Esophagus squamous epithelium (tissue), 5 donors: ENCODE measurements around the gene WLS. TPM values are rescaled to one million over a fixed set of nuclear protein-coding genes. Genes with fewer than 3 reads are reported as not detected.

Source experiments
- DNase-seq: peaks from one replicate; lab custom pipeline; 2025; lab: John Stamatoyannopoulos, UW
- H3K27ac ChIP-seq, 4 donors: fragments of 200-600 bp; sonication (generic); one replicate each; pipeline ENCODE4 v1.5.1; 2016 to 2019; ENCODE audit warnings: mild to moderate bottlenecking in 1 of 4
- H3K27me3 ChIP-seq, 4 donors: fragments of 200-600 bp; sonication (generic); 1 replicate in 3 of 4; 2 replicates in 1 of 4; pipeline versions ENCODE4 v1.5.1 to v1.6.0; 2017 to 2021; ENCODE audit warnings: antibody characterized with exemption in 1 of 4
- H3K36me3 ChIP-seq, 3 donors: fragments of 200-600 bp; sonication (generic); one replicate each; pipeline ENCODE4 v1.5.1; 2016 to 2019
- H3K4me1 ChIP-seq, 3 donors: fragments of 200-600 bp; sonication (generic); one replicate each; pipeline ENCODE4 v1.5.1; 2017 to 2019
- H3K4me3 ChIP-seq, 4 donors: fragments of 200-600 bp; sonication (generic); 1 replicate in 3 of 4; 2 replicates in 1 of 4; pipeline ENCODE4 v1.5.1; 2016 to 2019; ENCODE audit warnings: mild to moderate bottlenecking in 2 of 4, moderate library complexity in 1 of 4
- H3K9me3 ChIP-seq, 3 donors: fragments of 200-600 bp; sonication (generic); one replicate each; pipeline ENCODE4 v1.5.1; 2016 to 2019
- CTCF ChIP-seq, 6 experiments: fragments of 450-650 bp in 4 of 6; fragments of 200-600 bp in 2 of 6; sonication (generic) in 2 of 6; IDR thresholded peaks; one replicate each; pipeline ENCODE4 v1.5.1; 2016 to 2019; ENCODE audit warnings: antibody characterized with exemption in 6 of 6, mild to moderate bottlenecking in 4 of 6, moderate library complexity in 4 of 6
- POLR2A ChIP-seq, 4 donors: fragments of 450-650 bp; IDR thresholded peaks; one replicate each; pipeline ENCODE4 v1.6.1; 2017; ENCODE audit warnings: antibody characterized with exemption in 4 of 4, mild to moderate bottlenecking in 4 of 4, moderate library complexity in 3 of 4
- WGBS, 2 donors: methylation state at CpG; one replicate each; pipeline ENCODE4 v1.1.5; 2018; 5-methylcytosine and 5-hydroxymethylcytosine counted together
- intact Hi-C: fragments of 100-400 bp; cut with DNase I; formaldehyde crosslinking; loops from one replicate; pipeline ENCODE4 v1.15.0; 2022
- total RNA-seq, 4 donors: library from RNA; depleted of rRNA; stranded (reverse); fragments of >200 nt; gene quantifications; one replicate each; pipeline ENCODE4 v1.1.0, GENCODE V29; 2016
- donor health status: DM: yes; HTN: yes; CAD: no.

Gene WLS
- total RNA-seq, 4 donors from 2014 or later: 30.4 to 87.8 (median 60.0) TPM

- WGBS, 2 donors: 48 to 67% methylated on average over 3 of the region's 3 CpGs
- intact Hi-C loops: no loop called here
Observed at GRCh38 chr1:68142461-68142860, 89.9 kb downstream of the WLS start.

DNA sequence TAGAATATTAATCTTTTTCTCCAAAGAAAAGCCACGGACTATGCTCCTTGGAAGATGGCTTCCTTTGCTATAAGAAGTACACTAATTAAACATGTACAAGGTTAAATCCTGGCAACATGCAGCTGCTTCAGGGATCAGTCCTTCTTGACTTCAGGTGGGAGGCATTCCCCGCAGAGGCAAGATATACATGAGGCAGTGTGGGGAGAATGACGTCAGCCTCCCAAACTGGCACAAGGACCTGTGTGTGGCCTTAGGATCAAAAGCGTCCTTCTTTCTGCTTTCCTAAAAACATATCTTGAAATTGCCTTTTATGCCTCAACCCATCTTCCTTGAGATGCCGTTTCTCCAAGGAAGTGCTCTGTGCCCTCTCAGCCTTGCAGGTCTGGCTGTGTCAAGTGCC lies 90.3 kb downstream of the WLS start:
- no peak for TF ChIP-seq POLR2A (IDR thresholded peaks at IDR 0.05)
- no peak for TF ChIP-seq CTCF (IDR thresholded peaks at IDR 0.05)
- Histone ChIP-seq H3K27ac (peak overlapping the region in 3 of 4 donors; percentile 39 to 69 (median 58)), H3K27me3 (no peaks in the 10 kb centered on the region), H3K9me3 (no peaks in the 10 kb centered on the region), H3K4me1 (peaks cover 0 to 32% (median 6%) of the 10 kb centered on the region in 3 donors), H3K36me3 (peaks cover 0 to 91% (median 3%) of the 10 kb centered on the region in 3 donors), H3K4me3 (no peak overlapping the region)
- 61 to 81% methylated on average over 5 of the region's 5 CpGs for WGBS, 2 donors
- DNase-seq: no peak
- intact Hi-C loops: no loop called here

More at GRCh38 chr1:68142461-68142860, 89.9 kb downstream of the WLS start:
- Histone ChIP-seq H3K36me3 (peaks cover 0 to 91% (median 3%) of the 10 kb centered on the region in 3 donors), H3K9me3 (no peaks in the 10 kb centered on the region), H3K27ac (peak overlapping the region in 3 of 4 donors; percentile 39 to 69 (median 58)), H3K27me3 (no peaks in the 10 kb centered on the region), H3K4me1 (peaks cover 0 to 32% (median 6%) of the 10 kb centered on the region in 3 donors), H3K4me3 (no peak overlapping the region)
- DNase-seq: no peak
- TF ChIP-seq POLR2A (IDR thresholded peaks at IDR 0.05) (no peak), CTCF (IDR thresholded peaks at IDR 0.05) (no peak)

DNA sequence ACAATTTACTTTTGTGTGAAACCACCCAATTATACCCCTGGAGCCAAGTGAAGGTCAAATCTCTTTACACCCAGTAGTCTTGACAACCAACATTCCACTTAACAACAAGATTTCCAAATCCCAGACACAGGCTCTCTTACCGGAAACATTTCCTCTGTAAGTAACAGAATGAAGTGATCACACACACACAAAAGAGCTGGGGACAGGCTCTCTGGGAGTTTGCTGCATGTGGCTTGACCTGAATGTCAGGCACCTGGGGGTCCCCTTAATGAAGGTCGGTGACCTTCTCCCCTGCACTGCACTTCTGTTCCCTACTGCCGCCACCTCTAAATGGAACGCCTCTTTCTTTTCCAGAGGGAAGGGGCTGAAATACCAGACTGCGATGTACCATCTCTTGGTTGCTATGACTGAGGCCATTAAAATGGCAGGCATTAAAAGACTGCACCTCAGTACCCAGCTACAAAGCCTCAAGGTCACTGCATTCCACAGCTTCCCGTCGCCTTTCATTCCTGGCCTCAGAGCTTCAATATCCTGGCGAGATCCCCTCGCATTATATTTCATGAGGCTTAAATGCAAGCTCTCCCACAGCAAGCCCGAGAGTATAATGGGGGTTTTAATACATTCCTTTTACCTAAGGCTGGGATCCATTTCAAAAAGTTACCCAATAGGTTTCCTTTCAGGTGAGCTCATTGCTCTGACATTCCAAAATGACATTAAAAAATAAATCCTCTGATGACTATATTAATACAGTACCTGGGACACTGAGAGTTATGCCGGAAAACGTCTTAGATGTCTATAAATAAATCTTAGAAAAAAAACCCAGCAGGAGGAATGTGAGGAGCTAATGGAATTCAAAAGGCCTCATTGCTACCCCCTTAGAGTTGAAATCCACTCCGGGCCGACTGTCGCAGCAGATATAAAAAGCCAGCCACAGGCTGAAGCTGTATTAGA lies 91.0 kb downstream of the WLS start:
- intact Hi-C loops: no loop called here
- no peak overlapping the region for H3K4me3 ChIP-seq
- no peaks in the 10 kb centered on the region for H3K27me3 ChIP-seq
- DNase-seq: no peak
- TF ChIP-seq CTCF (IDR thresholded peaks at IDR 0.05): no peak
- no peak for TF ChIP-seq POLR2A (IDR thresholded peaks at IDR 0.05)
- peak overlapping the region in 3 of 4 donors; percentile 39 to 69 (median 58) for H3K27ac ChIP-seq
- H3K36me3 ChIP-seq: peaks cover 0 to 92% (median 3%) of the 10 kb centered on the region in 3 donors
- 71 to 79% methylated on average over 12 to 15 of the region's 15 CpGs for WGBS, 2 donors
- H3K4me1 ChIP-seq: peaks cover 0 to 30% (median 6%) of the 10 kb centered on the region in 3 donors
- no peaks in the 10 kb centered on the region for H3K9me3 ChIP-seq

DNA sequence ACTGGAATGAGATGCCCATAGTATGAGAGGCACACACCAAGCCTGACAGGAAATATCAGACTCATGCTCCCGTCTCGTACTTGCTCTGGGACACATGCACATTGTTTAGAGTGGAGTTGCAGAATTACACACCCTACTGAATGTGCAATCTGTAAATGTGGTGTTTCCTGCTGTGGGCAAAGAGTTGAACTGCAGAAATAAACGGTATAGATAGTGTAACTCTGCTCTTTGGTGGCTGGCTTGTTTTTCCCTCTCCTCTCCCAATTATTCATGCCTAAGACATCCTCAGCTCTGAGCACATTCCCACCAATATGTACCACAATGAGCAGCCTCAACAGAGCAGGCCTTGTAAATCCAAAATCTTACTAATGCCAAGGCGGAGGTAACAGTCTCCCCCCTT lies 91.8 kb downstream of the WLS start:
- no peaks in the 10 kb centered on the region for H3K9me3 ChIP-seq
- intact Hi-C loops: no loop called here
- H3K36me3 ChIP-seq: peaks cover 0 to 93% (median 3%) of the 10 kb centered on the region in 3 donors
- H3K27ac ChIP-seq: peak overlapping the region in 1 of 4 donors; percentile 69
- DNase-seq: no peak
- no peaks in the 10 kb centered on the region for H3K27me3 ChIP-seq
- TF ChIP-seq POLR2A (IDR thresholded peaks at IDR 0.05) (no peak), CTCF (IDR thresholded peaks at IDR 0.05) (no peak)
- H3K4me3 ChIP-seq: no peak overlapping the region
- 65% methylated on average over 4 of the region's 4 CpGs for WGBS, 2 donors
- peaks cover 0 to 22% (median 6%) of the 10 kb centered on the region in 3 donors for H3K4me1 ChIP-seq

GRCh38 chr1:68136187-68136586 lies 96.1 kb downstream of the WLS start:
- peaks cover 4 to 93% (median 7%) of the 10 kb centered on the region in 3 donors for H3K36me3 ChIP-seq
- no peaks in the 10 kb centered on the region for H3K27me3 ChIP-seq
- WGBS, 2 donors: 30 to 49% methylated on average over 2 of the region's 2 CpGs
- intact Hi-C loops: no loop called here
- no peak for DNase-seq
- TF ChIP-seq CTCF (IDR thresholded peaks at IDR 0.05) (no peak), POLR2A (IDR thresholded peaks at IDR 0.05) (no peak)
- H3K9me3 ChIP-seq: no peaks in the 10 kb centered on the region
- no peak overlapping the region for H3K4me3 ChIP-seq
- peaks cover 0 to 2% (median 1%) of the 10 kb centered on the region in 3 donors for H3K4me1 ChIP-seq
- H3K27ac ChIP-seq: no peak overlapping the region
